Measurements from ENCODE around the gene PDIK1L.

GRCh38 chr1:26075421-26076144 lies 36.0 kb upstream of the PDIK1L start:
- TF ChIP-seq CTCF (IDR thresholded peaks at IDR 0.05) (no peak), EZH2 (IDR thresholded peaks at IDR 0.05; ENCODE audit: borderline replicate concordance, insufficient read depth, low read depth, low read length, poor library complexity, severe bottlenecking) (no peak)

Data from B cell (primary cell).